Stimulated activated CD4-positive, alpha-beta T cell treated with anti-CD3 and anti-CD28 coated beads, Interleukin-12 subunit alpha, Interleukin-12 subunit beta, amount 100 ng/mL, for 4 hours (primary cell): Measurements from ENCODE around the gene MAD1L1.
A peak's percentile ranks its signal among the peaks of the same experiment; 100 is the strongest.

Experiments used
- DNase-seq: peaks from one replicate; pipeline ENCODE4 v3.0.0-alpha.2; 2020

MAD1L1 gene

DNA sequence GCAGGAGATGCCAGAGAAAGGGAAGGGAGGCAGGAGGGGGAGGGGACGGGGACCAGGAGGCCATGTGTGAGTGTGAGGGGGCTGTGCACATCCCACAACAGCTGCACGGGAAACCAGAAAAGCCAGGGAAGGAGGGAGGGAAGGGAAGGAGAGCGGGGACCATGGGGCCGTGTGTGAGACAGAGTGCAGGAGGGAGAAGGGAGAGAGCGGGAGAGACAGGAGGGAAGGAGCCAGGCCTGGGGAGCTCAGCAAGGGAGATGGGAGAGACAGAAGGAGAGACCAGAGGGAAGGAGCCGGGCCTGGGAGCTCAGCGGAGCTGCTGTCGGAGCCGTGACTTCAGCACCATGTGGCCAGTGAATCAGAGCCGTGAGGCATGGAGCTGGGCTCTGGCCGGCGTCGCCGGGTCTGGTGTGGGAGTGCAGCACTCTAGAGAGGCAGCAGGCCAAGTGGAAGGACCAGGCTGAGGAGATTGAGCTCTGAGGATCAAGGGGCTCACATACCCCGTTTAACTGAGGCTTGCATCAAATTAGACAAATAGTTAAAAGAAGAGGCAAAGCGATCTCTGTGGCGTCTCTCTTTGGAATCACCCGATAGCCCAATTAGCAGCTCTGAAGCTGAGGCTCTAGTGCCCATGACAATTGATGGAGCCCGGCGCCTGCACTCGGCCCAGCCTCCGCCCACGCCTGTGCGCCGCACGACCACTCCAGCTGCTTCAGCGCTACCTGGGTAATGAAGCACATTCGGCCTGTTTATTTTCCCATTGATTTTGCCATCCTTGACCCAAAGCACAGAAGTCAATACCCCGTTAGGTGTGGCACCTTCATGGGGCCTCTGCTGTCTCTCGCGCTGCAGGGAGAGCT lies 150.4 kb downstream of the MAD1L1 start:
- no peak for DNase-seq

- no peak for DNase-seq
Measured at GRCh38 chr7:2081526-2082135, 151.1 kb downstream of the MAD1L1 start.

DNA sequence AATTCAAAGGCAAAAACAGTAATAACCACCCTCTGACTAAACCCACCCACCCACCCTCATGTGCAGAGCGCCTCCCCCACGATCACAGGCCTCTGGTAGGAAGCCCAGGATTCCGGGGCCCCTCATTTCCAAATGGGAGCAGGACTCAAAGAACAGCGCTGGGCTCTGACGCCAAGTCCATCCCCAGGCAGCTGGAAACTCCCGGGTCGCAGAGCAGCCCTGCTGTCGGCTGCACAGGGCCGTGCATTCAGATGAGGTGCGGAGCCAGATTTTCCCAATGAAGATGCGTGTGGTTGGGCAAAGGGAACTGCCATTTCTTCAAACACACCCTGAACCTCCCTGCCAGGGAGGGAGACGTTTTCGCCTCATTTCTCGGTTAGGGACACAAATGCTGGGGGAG lies 152.3 kb downstream of the MAD1L1 start:
- no peak for DNase-seq

DNA sequence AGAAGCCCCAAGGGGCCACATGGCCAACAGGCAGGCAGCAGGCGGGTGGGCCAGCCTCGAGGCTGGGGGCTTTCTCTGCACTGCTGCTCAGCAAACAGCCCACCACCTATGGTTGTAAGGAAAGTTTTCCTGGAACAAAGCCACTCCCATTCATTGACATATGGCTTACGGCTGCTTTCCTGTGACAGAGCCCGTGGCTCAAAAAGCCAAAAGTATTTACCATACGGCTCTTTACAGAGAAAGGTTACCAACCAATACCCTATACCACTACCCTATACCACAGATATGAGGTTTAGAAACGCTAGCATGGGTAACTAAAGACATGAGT lies 152.7 kb downstream of the MAD1L1 start:
- DNase-seq, result no peak

DNA sequence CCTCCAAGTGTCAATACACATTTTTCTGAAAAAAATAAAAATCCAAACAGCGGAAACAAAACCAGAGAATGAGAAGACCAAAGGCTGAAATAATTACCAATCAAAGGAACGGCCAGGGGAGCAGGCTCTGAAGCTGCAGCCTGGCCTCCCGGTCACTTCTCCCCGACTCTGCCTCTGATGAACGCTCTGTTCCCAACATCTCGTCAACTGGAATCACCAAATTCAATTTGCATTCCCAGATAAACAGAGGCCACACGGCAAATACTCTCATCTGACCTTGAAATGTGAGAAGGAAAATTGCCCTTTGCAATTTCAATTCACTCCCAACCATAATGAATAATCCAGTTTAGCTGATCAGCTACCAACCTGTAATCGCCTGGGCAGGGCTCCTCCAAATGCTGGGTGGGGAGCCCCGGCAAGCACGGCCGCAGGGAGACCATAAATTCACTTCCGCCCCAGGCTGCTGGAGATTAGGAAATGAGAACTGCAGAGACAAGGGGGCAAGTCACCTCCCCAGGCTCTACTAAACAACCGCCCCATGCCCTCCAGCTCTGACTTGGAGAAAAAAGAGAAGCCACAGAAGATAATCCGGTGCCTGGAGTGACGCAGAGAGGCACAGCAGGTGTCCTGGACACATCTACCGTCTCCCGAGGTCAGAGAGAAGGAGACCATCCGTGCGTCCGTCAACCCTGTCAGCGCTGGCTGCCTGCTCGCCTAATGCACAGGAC lies 153.2 kb downstream of the MAD1L1 start:
- no peak for DNase-seq

DNA sequence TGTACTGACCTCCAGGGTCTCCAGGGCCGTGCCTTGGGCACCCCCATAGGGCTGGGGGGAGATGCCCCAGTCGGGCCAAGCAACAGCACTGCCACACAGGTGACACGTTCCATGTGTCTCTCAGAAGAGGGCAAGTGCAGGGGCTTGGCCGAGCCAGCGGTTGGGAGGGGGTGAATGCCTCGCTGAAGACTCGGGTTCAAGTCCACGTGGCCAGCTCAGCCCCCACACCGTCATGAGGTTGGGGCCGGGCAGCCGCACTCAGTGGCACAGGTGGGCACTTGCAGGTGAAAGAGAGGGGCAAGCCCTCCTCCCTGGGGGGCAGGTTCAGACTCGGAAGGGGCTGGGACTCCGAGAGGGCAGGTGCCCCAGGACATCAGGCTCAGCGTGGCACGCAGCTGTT lies 153.8 kb downstream of the MAD1L1 start:
- DNase-seq, result no peak

DNA sequence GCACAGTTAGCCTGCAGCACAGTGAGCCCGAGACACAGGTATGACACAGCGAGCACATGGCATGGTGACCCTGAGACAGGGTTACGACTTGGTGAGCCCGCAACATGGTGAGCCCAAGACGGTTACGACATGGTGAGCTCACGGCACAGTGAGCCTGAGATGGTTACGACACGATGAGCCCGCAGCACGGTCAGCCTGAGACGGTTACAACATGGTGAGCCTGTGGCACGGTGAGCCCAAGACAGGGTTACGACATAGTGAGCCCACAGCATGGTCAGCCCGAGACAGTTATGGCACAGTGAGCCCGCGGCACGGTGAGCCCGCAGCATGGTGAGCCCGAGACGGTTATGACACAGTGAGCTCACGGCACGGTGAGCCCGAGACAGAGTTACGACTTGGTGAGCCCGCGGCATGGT lies 156.1 kb downstream of the MAD1L1 start:
- no peak for DNase-seq

GRCh38 chr7:2075811-2076210 lies 156.9 kb downstream of the MAD1L1 start:
- DNase-seq, result no peak

GRCh38 chr7:2074691-2075090 lies 158.1 kb downstream of the MAD1L1 start:
- DNase-seq, result no peak

DNA sequence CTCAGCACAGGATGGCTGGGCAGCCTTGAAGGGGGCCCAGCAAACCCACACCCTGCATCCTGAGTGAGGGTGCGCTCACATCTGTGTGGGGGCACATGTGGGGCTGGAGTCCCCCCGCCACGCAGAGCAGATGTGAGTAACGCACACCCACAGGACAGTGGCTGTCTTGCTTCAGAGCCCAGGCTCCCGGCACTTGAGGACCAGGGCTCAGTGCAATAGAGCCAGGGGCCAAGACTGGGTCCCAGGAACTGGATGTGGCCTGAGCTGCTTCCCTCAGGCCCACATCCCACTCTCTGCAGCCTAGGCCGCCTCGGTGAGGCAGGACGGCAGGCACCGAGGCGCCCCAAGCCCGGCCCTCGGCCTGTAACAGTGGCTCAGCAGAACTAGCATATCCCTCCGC lies 159.9 kb downstream of the MAD1L1 start:
- no peak for DNase-seq

DNA sequence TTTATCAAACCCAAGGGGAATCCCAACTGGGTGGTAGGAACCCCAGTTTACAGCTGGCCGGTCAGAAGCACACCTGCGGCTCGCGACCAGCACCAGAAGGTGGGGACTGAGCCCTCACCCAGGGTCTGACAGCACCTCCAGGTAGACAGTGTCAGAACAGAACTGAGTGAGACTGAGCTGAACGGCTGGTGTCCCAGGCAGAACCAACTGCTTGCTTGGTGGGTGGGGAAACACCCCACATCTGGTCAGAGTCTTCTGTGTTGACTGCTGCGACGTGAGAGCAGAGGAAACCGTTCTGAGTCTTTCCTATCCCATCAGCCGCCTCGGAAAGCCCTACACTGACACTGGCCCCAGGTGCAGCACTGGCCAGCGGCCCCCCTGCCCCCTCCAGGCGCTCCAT lies 160.7 kb downstream of the MAD1L1 start:
- no peak for DNase-seq

DNA sequence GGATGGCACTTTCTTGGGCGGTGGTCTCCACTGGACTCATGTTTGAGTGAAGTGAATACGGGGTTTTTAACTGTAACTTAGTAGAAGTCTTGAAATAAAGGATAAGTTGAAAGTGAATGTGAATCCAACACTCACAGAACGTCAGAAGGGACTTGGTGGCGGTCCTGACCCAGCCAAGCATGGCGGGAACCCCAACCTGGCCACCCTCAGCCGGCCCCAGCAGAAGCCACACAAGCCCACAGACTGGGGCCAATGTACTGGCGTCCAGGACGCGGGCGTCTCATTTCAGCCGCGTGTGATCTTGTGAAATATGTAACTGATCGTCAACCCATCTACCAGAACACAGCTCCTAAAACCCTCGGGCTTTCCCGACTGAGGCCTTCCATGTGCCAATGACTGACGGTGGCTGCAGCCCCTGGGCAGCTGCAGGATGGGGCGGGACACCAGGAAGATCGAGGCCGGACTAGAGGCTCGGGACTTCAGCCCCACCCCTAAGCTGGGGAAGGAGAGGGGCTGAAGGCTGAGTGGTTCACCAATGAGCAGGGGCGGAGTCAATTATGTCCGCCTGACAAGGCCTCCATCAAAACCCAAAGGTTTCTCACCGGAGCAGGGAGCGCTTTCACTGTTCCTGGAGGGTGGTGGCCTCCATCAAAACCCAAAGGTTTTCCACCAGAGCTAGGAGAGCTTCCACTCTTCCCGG lies 161.5 kb downstream of the MAD1L1 start:
- DNase-seq, result no peak

- DNase-seq, result no peak
Measured at GRCh38 chr7:2070151-2070763, 162.5 kb downstream of the MAD1L1 start.

DNA sequence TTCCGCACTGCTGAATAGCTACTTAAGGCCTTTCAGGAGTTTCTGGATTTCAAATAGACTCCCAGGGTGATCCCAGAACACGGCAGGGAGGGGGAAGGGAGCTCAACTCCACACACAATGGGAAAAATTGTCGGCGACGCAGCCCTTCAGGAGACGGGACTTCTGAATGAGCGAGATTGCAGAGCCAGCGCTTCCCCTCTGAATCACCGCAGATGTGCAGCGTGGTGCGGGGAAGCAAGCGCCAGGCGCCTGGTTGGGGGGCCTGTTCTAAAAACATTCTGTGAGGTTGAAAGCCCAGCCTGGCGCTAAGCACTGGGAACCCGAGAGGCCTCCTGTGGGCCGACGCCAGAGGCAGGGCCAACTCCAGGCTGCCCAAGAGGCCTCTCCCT lies 163.3 kb downstream of the MAD1L1 start:
- no peak for DNase-seq

DNA sequence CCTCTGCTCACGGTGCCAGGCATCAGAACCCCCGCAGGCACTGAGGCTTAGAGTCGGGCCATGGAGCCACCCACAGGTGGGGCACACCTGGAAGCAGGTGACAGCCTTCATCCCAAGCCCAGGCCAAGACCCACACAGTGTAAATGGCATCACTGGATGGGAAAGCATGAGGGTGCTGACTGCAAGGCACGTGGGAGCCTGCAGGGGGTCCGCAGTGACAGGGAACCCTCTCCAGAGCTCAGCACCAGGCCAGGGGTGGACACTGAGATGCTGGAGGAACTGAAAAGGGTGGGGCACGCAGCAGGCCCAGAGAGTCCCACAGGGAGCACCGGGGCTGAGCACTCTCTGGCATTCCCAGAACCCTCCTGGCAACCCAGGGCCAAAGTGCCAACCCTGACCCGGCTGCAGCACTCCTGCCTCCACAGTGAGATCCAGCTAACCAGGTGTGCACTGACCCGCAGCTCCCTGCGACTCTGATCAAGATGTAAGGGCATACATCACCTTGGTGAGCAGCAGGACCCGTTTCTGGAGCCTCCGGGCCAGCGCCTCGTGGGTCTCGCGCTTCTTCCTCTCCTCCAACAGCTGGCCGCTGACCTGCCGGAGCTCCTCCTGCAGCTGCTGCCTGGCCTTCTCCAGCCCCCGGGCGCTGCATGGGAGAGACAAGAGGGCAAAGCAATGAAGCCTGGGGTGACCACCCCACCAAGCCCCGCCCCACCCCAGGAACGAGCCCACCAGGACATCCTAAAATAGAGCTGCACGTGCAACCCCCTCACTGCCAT lies 163.9 kb downstream of the MAD1L1 start:
- no peak for DNase-seq

DNA sequence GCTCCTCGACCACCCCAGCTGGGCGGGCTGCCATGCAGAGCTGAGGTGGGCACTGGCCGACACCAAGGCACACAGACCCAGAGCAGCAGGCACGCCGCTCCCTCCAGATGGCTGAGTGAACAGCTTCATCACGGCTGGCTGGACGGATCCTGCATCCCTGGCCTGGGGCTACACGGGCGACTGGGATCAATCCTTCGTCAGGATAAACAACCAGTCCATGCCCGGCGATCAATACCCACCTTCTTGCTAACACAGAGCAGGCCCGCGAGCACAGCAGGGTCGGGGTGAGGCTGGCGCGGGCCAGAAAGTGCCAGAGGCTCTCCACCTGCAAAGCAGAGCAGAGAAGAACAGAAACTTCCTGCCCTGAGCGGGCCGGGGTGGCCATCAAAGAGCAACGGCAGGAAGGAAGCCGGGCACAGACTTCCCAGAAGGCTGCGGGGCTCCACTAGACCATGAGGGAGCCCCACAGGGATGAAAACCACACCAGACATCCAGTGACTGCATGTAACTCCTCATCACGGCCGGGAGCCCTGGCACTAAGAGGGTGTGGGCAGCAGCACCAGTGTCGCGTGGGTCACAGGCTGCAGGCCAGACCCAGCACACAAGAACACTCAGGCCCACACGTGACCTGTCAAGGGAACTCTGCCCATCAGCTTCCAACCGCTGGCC lies 166.4 kb downstream of the MAD1L1 start:
- peak; percentile 11 for DNase-seq

DNA sequence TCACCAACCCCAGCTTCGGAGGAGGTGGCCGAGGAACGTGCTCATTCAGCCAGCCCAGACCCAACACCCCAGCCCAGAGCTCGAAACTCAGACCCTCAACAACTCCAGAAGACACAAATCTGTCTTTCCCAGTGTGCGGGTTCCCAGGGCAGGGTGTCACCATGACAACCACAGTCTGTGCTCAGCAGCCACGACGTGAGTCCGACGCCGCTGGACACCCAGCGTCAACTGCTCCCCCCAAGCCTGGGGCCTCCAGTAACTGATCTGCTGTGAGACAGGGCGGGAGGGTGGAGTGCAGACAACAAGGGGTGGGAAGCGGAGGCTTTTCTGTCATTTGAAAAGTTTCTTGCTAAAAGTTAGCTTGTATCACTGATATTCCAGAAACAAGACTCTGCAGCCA lies 167.2 kb downstream of the MAD1L1 start:
- no peak for DNase-seq

DNA sequence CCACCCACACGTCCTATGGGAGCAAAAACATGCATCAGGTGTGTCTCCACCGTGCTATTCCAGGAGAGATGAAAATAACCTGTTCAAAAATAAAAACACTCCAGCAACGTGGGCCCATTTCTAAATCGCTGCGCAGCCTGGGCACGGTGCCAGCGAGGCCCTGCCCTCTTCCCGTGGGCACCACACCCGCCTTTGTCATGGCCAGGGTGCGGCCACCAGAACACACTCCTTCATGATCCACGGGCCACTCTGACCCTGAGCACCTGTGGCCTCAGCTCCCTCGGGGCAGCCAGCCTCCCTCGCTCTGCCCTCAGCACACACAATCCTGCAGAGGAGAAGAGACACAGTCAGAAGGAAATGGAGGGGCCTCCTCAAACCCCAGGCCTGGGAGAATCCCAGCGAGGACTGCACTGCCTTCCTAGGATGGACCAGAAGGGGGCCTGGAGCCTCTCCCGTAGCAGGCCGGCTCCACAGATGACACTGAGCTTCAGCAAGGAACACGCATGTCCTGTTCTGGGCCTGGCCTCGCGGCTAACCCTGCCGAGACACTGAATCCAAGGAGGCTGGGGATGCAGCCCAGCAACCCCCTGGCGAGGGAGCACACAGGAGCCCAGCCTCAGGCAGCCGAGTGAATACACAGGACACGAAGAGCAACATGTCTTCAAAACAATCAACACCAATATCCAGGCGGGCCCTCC lies 169.0 kb downstream of the MAD1L1 start:
- DNase-seq, result no peak

DNA sequence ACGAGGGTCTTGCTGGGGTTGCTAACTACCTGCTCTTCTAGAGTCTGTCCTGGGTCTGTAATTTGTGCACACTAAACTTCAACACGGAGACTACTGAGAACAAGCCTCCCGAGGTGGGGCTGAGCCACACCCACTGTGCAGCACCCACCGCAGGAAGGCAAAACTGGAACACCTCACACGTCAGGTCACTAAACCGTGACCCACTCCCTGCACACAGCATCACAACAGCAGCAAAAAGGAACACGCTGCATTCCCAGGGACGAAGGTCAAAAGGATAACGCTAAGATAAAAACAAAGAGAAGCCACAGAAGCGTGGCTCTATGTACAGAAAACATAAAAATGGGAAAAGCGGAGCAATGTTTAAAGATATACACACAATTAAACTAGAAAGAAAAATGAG lies 170.1 kb downstream of the MAD1L1 start:
- no peak for DNase-seq

- no peak for DNase-seq
Measured at GRCh38 chr7:2060701-2061100, 172.0 kb downstream of the MAD1L1 start.
